ENCODE measurements around the gene TMEM131.

DNA sequence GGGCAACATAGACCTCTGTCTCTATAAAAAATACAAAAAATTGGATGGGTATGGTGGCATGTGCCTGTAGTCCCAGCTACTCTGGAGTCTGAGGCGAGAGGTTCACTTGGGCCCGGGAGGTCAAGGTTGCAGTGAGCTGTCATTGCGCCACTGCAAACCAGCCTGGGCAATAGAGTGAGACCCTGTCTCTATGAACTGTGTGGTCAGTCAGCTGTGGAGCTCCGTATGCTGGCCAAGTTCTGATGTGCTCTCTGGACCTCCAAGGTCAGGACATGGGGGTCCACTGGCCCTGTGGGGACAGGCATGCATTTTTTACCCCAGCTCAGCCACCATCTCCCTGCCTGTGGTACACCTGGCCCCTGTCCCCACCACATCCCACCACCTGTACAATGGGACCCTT is 71.6 kb downstream of the TMEM131 start:
- no peak for TF ChIP-seq POLR2A (IDR thresholded peaks at IDR 0.05)
- no peak for TF ChIP-seq CTCF (IDR thresholded peaks at IDR 0.05)
- no peak for TF ChIP-seq POLR2AphosphoS5 (IDR thresholded peaks at IDR 0.05)

Data from sigmoid colon (tissue), 4 donors.